GM06990 (cell line): ENCODE results near the gene SALL3.

Experiments
- DNase-seq: peaks from one replicate; pipeline ENCODE4 v3.0.0-alpha.2; 2011; ENCODE audit not compliant: insufficient read length; ENCODE audit errors: extremely low read depth
- H3K27me3 ChIP-seq: replicated peaks from 2 replicates; pipeline ENCODE4 v1.6.0; 2011; ENCODE audit warnings: low read length; ENCODE audit not compliant: control insufficient read depth, insufficient read depth
- H3K36me3 ChIP-seq: 2 replicates; pipeline ENCODE4 v1.5.1; 2011; ENCODE audit warnings: low read length; ENCODE audit not compliant: control insufficient read depth, insufficient read depth
- H3K4me3 ChIP-seq: replicated peaks from 2 replicates; pipeline ENCODE4 v1.5.1; 2011; ENCODE audit warnings: low read depth, mild to moderate bottlenecking, control low read depth, low read length
- CTCF ChIP-seq: IDR thresholded peaks from 2 replicates; pipeline ENCODE4 v1.5.1; 2011; ENCODE audit warnings: low read length, control low read depth, mild to moderate bottlenecking, inconsistent platforms; ENCODE audit not compliant: insufficient read depth, poor library complexity, severe bottlenecking

SALL3 gene

DNA sequence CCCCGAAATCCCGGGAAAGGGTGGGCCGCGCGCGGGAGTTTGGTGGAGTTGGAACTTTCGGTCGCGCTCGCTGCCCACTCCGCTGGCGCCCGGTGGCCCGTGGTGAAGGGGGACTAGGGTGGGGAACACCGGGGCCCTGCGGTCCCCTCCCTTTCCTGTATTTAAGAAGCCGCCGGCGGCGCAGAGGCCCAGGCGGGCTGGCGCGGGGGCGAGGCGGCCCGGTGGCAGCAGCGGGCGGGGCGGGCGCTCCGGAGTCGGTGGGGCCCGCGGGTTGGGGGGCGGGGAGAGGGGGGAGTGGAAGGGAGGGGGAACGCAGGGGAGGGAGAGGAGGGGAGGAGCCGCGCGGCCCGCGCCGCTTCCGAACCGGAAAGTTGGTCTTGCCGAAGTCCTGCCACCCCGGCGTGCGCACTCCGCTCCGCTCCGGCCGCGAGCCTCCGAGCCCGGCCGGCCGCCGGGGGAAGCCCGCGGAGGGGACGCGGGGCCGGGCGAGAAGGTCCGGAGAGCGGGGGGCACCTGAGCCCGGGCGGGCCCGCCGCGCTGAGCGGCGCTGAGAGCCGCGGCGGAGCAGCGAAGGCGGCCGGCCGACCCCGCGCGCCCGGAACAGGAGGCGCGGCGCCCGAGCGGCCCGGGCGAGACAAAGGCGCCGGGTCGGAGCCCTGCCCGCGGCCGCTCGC lies 425 bp upstream of the SALL3 start:
- Histone ChIP-seq H3K36me3 (no peaks in the 10 kb centered on the region), H3K27me3 (no peaks in the 10 kb centered on the region), H3K4me3 (no peak overlapping the region)
- no peak for DNase-seq
- no peak for TF ChIP-seq CTCF

GRCh38 chr18:78980279-78980771 lies 707 bp downstream of the SALL3 start:
- no peaks in the 10 kb centered on the region for H3K27me3 ChIP-seq
- H3K4me3 ChIP-seq: no peak overlapping the region

GRCh38 chr18:78980777-78981380 lies 1.3 kb downstream of the SALL3 start:
- no peak overlapping the region for H3K4me3 ChIP-seq
- no peak for TF ChIP-seq CTCF
- DNase-seq: no peak

More at GRCh38 chr18:78980279-78980771, 707 bp downstream of the SALL3 start:
- DNase-seq: no peak
- H3K36me3 ChIP-seq: no peaks in the 10 kb centered on the region
- TF ChIP-seq CTCF: no peak

DNA sequence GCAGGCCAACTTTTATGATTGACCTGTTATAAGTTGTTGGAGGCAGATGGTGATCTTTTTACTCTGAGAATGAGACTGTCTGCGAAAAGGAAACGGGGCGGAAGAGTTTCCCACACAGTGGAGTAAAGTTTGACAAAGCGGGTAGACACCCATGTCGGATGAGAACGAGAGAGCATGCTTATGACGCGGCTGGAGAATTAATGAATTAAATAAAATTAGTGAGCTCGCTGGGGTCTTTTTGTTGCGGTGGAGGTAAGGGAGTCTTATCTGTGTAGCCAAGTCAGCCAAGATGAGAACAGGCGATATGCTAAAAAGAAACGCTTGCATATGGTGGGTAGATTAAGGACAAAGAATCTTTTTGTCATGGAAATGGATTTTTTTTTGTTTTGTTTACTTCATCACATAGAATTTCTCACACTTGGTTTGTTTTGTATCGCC lies 1.8 kb downstream of the SALL3 start:
- H3K4me3 ChIP-seq: no peak overlapping the region
- DNase-seq: no peak
- no peak for TF ChIP-seq CTCF
- H3K27me3 ChIP-seq: no peaks in the 10 kb centered on the region
- no peaks in the 10 kb centered on the region for H3K36me3 ChIP-seq

More at GRCh38 chr18:78980777-78981380, 1.3 kb downstream of the SALL3 start:
- Histone ChIP-seq H3K27me3 (no peaks in the 10 kb centered on the region), H3K36me3 (no peaks in the 10 kb centered on the region)

DNA sequence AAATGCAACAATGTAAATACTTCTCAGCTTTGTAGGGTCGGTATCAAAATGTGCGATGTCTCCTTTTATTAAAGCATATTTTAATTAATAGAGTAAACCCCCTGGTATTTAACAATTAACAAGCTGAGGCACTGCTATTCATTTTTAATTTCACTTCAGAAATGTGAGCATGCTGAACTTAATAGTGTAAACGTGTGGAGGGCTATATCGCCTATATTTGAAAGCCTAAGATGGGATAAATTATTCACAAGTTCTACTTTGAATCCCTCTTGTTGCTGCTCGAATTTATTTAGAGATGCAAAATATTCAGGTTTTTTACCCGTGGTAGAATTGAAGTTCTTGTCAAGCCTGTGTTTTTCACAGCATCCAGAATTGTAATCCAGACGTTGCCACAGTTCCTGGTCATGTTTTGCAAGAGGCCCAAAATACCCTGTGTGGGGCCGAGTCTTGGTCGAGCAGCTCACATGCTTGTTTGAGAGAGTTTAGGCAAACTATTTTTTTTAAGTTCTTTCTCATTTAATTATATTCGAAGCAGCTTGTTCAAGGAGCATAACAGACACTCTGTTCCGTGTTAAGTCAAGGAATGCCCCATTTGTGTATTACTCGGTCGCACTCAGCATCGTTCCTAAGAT lies 2.5 kb downstream of the SALL3 start:
- H3K27me3 ChIP-seq: no peaks in the 10 kb centered on the region
- H3K36me3 ChIP-seq: no peaks in the 10 kb centered on the region
- H3K4me3 ChIP-seq: no peak overlapping the region
- no peak for TF ChIP-seq CTCF
- no peak for DNase-seq
